K562 (cell line): ENCODE measurements around the gene CSE1L. TPM values are rescaled to one million over a fixed set of nuclear protein-coding genes. Genes with fewer than 3 reads are reported as not detected.

ENCODE experiments used
- ATAC-seq: fragments of 200-7000 bp; cut with Tn5 transposase; 3 replicates; pipeline ENCODE4 v1.9.1; 2020; ENCODE audit warnings: moderate library complexity
- BruUV-seq: library from RNA; stranded (reverse); fragments of 400-500 nt; replicated peaks from 2 replicates; lab custom pipeline; 2021; lab: Mats Ljungman, UMichigan
- CTCF ChIA-PET: fragments of 300-600 bp; formaldehyde crosslinking; extraction: SDS; loops from one replicate; lab custom pipeline; 2021; ENCODE audit warnings: low intra/inter-chr PET ratio; lab: Yijun Ruan, JAX
- POLR2A ChIA-PET: fragments of 300-600, 350-650 bp; sonication (Branson Sonifier 250); formaldehyde crosslinking; extraction: SDS; loops from one replicate; lab custom pipeline; 2021; ENCODE audit warnings: antibody characterized with exemption, inconsistent platforms; lab: Yijun Ruan, JAX
- DNase-seq, 4 experiments: peaks; one replicate each; pipeline versions ENCODE4 v3.0.0 to v3.0.0-alpha.2; 2011 to 2018; ENCODE audit warnings: low spot score in 3 of 4, mixed read lengths in 3 of 4; ENCODE audit errors: extremely low read depth in 1 of 4
- FAIRE-seq: peaks from 2 replicates; lab custom pipeline; 2011; peaks lifted over from hg19 to GRCh38; lab: Jason Lieb, UNC
- H2AFZ ChIP-seq: 2 replicates; pipeline ENCODE4 v1.6.0; 2011; ENCODE audit warnings: low read depth, low read length, control low read depth, inconsistent platforms
- H3K27ac ChIP-seq: fragments of 200-600 bp; 3 replicates; pipeline ENCODE4 v1.8.0; 2011; ENCODE audit warnings: low read depth, mild to moderate bottlenecking, control low read depth, inconsistent platforms, low read length, moderate library complexity, mixed read lengths; ENCODE audit errors: extremely low read depth
- H3K27me3 ChIP-seq, 2 experiments: fragments of 300-600 bp in 1 of 2; 2 replicates in 1 of 2; 3 replicates in 1 of 2; pipeline versions ENCODE4 v1.6.0 to v1.8.0; 2011; ENCODE audit warnings: inconsistent platforms in 2 of 2, low read length in 2 of 2, mild to moderate bottlenecking in 1 of 2, mixed read lengths in 1 of 2, moderate library complexity in 1 of 2; ENCODE audit not compliant: control insufficient read depth in 2 of 2, insufficient read depth in 2 of 2
- H3K36me3 ChIP-seq: fragments of 300-600 bp; 3 replicates; pipeline ENCODE4 v1.8.0; 2011; ENCODE audit warnings: mild to moderate bottlenecking, low read length, inconsistent platforms; ENCODE audit not compliant: control insufficient read depth, insufficient read depth
- H3K4me1 ChIP-seq, 2 experiments: fragments of 200-600 bp in 1 of 2; replicated peaks in 1 of 2; 2 replicates in 1 of 2; 3 replicates in 1 of 2; pipeline versions ENCODE4 v1.5.1 to v1.8.0; 2011; ENCODE audit warnings: inconsistent platforms in 2 of 2, low read length in 2 of 2, mild to moderate bottlenecking in 1 of 2, mixed read lengths in 1 of 2, moderate library complexity in 1 of 2; ENCODE audit not compliant: control insufficient read depth in 2 of 2, insufficient read depth in 2 of 2
- H3K4me2 ChIP-seq: 2 replicates; pipeline ENCODE4 v1.6.1; 2011; ENCODE audit warnings: low read length, control low read depth, inconsistent platforms, mixed read lengths; ENCODE audit not compliant: insufficient read depth
- H3K4me3 ChIP-seq: fragments of 200-600 bp; sonication (generic), shearing (Covaris generic); 2 replicates; pipeline ENCODE4 v1.5.1; 2016; ENCODE audit warnings: control low read depth, inconsistent platforms
- H3K79me2 ChIP-seq: fragments of 200-600 bp; 3 replicates; pipeline ENCODE4 v1.8.0; 2011; ENCODE audit warnings: low read length, inconsistent platforms; ENCODE audit not compliant: control insufficient read depth, insufficient read depth
- H3K9ac ChIP-seq, 2 experiments: 2 replicates each; pipeline versions ENCODE4 v1.6.0 to v1.6.1; 2011; ENCODE audit warnings: low read depth in 2 of 2, low read length in 2 of 2, control low read depth in 1 of 2, inconsistent platforms in 1 of 2, mild to moderate bottlenecking in 1 of 2, mixed read lengths in 1 of 2; ENCODE audit not compliant: insufficient read depth in 1 of 2
- H3K9me1 ChIP-seq: one replicate; pipeline ENCODE4 v1.6.0; 2011; ENCODE audit warnings: inconsistent platforms, mild to moderate bottlenecking, low read length, moderate library complexity; ENCODE audit not compliant: control insufficient read depth, insufficient read depth
- H3K9me3 ChIP-seq: replicated peaks from 2 replicates; pipeline ENCODE4 v1.5.1; 2011; ENCODE audit warnings: low read depth, low read length, inconsistent platforms; ENCODE audit not compliant: control insufficient read depth, insufficient read depth
- H4K20me1 ChIP-seq: replicated peaks from 2 replicates; pipeline ENCODE4 v1.6.1; 2011; ENCODE audit warnings: low read length, inconsistent platforms, mixed read lengths; ENCODE audit not compliant: control insufficient read depth, insufficient read depth
- BACH1 ChIP-seq: fragments of 200-800 bp; sonication (Bioruptor generic); IDR thresholded peaks from 2 replicates; pipeline ENCODE4 v1.6.1; 2016; ENCODE audit warnings: missing genetic modification characterization, missing compliant biosample characterization
- EGR1 ChIP-seq: fragments of 450-650 bp; conservative IDR thresholded peaks from 2 replicates; pipeline ENCODE4 v1.6.1; 2017; ENCODE audit warnings: mild to moderate bottlenecking
- HDAC2 ChIP-seq: fragments of 450-650 bp; IDR thresholded peaks from 2 replicates; pipeline ENCODE4 v1.6.1; 2016; ENCODE audit warnings: mild to moderate bottlenecking
- ILF3 ChIP-seq: fragments of 450-650 bp; IDR thresholded peaks from 2 replicates; pipeline ENCODE4 v1.6.1; 2018; ENCODE audit warnings: antibody characterized with exemption, mild to moderate bottlenecking, moderate library complexity, borderline replicate concordance
- KLF10 ChIP-seq: fragments of 250-450 bp; sonication (Bioruptor Pico); IDR thresholded peaks from 2 replicates; pipeline ENCODE4 v1.6.1; 2021; ENCODE audit warnings: matching md5 sums
- KLF16 ChIP-seq: IDR thresholded peaks from 2 replicates; pipeline ENCODE4 v1.6.1; 2016; ENCODE audit warnings: antibody characterized with exemption
- LEF1 ChIP-seq: fragments of 450-650 bp; IDR thresholded peaks from 2 replicates; pipeline ENCODE4 v1.6.1; 2016; ENCODE audit warnings: mild to moderate bottlenecking
- MAZ ChIP-seq, 2 experiments: fragments of 450-650 bp in 1 of 2; sonication (generic) in 1 of 2; formaldehyde crosslinking; IDR thresholded peaks in 1 of 2; conservative IDR thresholded peaks in 1 of 2; 2 replicates each; pipeline versions ENCODE4 v1.4.0 to v1.5.0; 2020; ENCODE audit warnings: mild to moderate bottlenecking in 1 of 2, missing genetic modification reagents in 1 of 2
- MTA2 ChIP-seq: fragments of 450-650 bp; IDR thresholded peaks from 2 replicates; pipeline ENCODE4 v1.6.1; 2016; ENCODE audit warnings: low read depth
- PPARD ChIP-seq: fragments of 250-450 bp; sonication (Bioruptor Pico); IDR thresholded peaks from 2 replicates; pipeline ENCODE4 v1.8.0; 2022; ENCODE audit warnings: inconsistent platforms, mild to moderate bottlenecking, moderate library complexity
- TRIM24 ChIP-seq, 2 experiments: fragments of 450-650 bp; IDR thresholded peaks; 2 replicates each; pipeline ENCODE4 v1.6.1; 2016
- XRCC4 ChIP-seq: IDR thresholded peaks from one replicate; pipeline ENCODE4 v1.6.1; 2011; ENCODE audit not compliant: insufficient read depth, insufficient read length; ENCODE audit errors: extremely low read depth
- WGBS: fragments of 100-300 bp; shearing (Covaris generic); methylation state at CpG from one replicate; pipeline ENCODE4 v1.1.6; 2016; ENCODE audit warnings: low coverage, mixed read lengths; ENCODE audit not compliant: insufficient coverage; ENCODE audit errors: missing lambda C conversion rate; 5-methylcytosine and 5-hydroxymethylcytosine counted together
- in situ Hi-C: fragments of 300-500 bp; cut with MboI; formaldehyde crosslinking; loops from 4 replicates; pipeline ENCODE4 v1.15.0; 2018; ENCODE audit warnings: inconsistent platforms, mixed read lengths
- intact Hi-C: fragments of 100-400 bp; cut with micrococcal nuclease; formaldehyde crosslinking; loops from 2 replicates; pipeline ENCODE4 v1.14.2; 2022
- polyA plus RNA-seq, 8 experiments: library from polyadenylated mRNA; depleted of rRNA in 4 of 8; stranded (reverse) in 5 of 8; unstranded in 3 of 8; fragments of >200 nt; fragmentation: Nextera tagmentation in 2 of 8; fragmentation: Illumina TruSeq in 1 of 8; extraction: Ambion mirVana in 2 of 8; extraction: Trizol in 1 of 8; gene quantifications; 2 replicates each; pipeline versions ENCODE4 v1.2.1 to v1.2.3, GENCODE V29; 2011 to 2014; ENCODE audit warnings: inconsistent platforms in 1 of 8, missing spikeins in 1 of 8
- total RNA-seq, 7 experiments: library from RNA; depleted of rRNA in 6 of 7; stranded (reverse); fragments of >200 nt in 6 of 7; fragmentation: Illumina TruSeq in 2 of 7; extraction: Trizol in 2 of 7; gene quantifications; 2 replicates each; pipeline versions ENCODE4 v1.2.1 to v1.2.3, GENCODE V29; 2011 to 2021; ENCODE audit warnings: low replicate concordance in 1 of 7
- TF ChIP-seq, protein P1 (sequence below): fragments of 450-650 bp; IDR thresholded peaks from one replicate; pipeline ENCODE4 v1.6.1; 2018; ENCODE audit warnings: mild to moderate bottlenecking, moderate library complexity; ENCODE audit not compliant: partially characterized antibody
- TF ChIP-seq, protein P2 (sequence below): fragments of 250-450 bp; sonication (Bioruptor Pico); IDR thresholded peaks from 2 replicates; pipeline ENCODE4 v1.4.0; 2020; ENCODE audit warnings: mild to moderate bottlenecking, moderate library complexity
- TF ChIP-seq, protein P3 (sequence below): fragments of 250-450 bp; sonication (Bioruptor Pico); IDR thresholded peaks from 2 replicates; pipeline ENCODE4 v1.5.0; 2020; ENCODE audit warnings: mild to moderate bottlenecking
- TF ChIP-seq, protein P4 (sequence below): fragments of 450-650 bp; IDR thresholded peaks from 2 replicates; pipeline ENCODE4 v1.6.1; 2018; ENCODE audit not compliant: partially characterized antibody

Gene CSE1L
- total and polyA plus RNA-seq, 9 of the 15 experiments (the other 6 are each of a cell fraction or from before 2014, with no cell fraction given) = 138 to 280 (median 209) TPM

DNA sequence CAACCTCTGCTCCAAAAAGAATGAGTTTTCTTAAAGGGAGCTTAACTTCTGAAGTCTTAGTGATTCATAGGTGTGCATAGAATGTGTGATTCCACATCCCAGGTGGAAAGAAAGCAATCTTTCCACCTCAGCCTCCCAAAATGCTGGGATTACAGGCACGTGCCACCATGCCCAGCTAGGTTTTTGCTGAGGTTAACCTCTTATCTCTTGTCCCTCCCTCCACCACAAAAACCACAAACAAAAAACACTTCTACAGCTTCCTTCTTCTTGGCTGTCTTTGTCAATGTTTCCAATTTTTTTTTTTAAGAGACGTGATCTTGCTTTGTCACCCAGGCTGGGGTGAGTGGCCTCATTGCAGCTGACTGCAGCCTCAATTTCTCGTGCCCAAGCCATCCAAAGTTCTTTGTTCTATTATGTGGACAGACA lies 8.1 kb upstream of the CSE1L start:
- Histone ChIP-seq H3K27me3 (no peaks in the 10 kb centered on the region), H3K4me2 (no peak overlapping the region), H3K4me1 (peaks cover 6 to 15% of the 10 kb centered on the region in 2 experiments; a peak in 4 of 5 replicates), H3K9ac (no peak overlapping the region), H2AFZ (no peak overlapping the region), H3K27ac (no peak overlapping the region), H4K20me1 (peaks cover 10% of the 10 kb centered on the region; the same call in 1 of the 2 replicates), H3K79me2 (no peaks in the 10 kb centered on the region), H3K9me3 (no peaks in the 10 kb centered on the region), H3K4me3 (no peak overlapping the region), H3K9me1 (peaks cover 2% of the 10 kb centered on the region), H3K36me3 (peaks cover 21% of the 10 kb centered on the region)
- intact Hi-C loops (no loop called here), in situ Hi-C loops (no loop called here)
- DNase-seq (peak in 2 of 4 experiments; percentile 48 to 67), ATAC-seq (peak; percentile 82), FAIRE-seq (peak; percentile 90)
- CTCF ChIA-PET = no interaction called here
- BruUV-seq = no TSS peak
- WGBS = 0% methylated on average over 3 of the region's 3 CpGs
- POLR2A ChIA-PET = interaction anchor here (0.6 to 4.6 kb wide), 5 partner anchors 8 to 55 kb away, joined by 3 to 42 read pairs (median 3); partner anchors contain the start of gene CSE1L
- TF ChIP-seq MAZ (CRISPR knock-in tag; conservative IDR thresholded peaks at IDR 0.05 in 1 of 2, IDR thresholded peaks at IDR 0.05 in 1 of 2) (0 out of 4 replicates have a peak, but pooled peaks of 1 of the 2 experiments have one; percentile 19), LEF1 (peak; percentile 70; the same call in 1 of the 2 replicates), HDAC2 (peak; percentile 99), MTA2 (peak; percentile 67), ILF3 (no peak), PPARD (CRISPR knock-in tag) (no peak), TRIM24 (IDR thresholded peaks at IDR 0.05) (peak in 1 of 2 experiments; percentile 39; a peak in 1 of 4 replicates), BACH1 (peak; percentile 58; the same call in 1 of the 2 replicates), KLF10 (CRISPR knock-in tag) (no peak), EGR1 (no peak), KLF16 (peak; percentile 40; the same call in 1 of the 2 replicates), XRCC4 (no peak)
- TF ChIP-seq, protein P1, sequence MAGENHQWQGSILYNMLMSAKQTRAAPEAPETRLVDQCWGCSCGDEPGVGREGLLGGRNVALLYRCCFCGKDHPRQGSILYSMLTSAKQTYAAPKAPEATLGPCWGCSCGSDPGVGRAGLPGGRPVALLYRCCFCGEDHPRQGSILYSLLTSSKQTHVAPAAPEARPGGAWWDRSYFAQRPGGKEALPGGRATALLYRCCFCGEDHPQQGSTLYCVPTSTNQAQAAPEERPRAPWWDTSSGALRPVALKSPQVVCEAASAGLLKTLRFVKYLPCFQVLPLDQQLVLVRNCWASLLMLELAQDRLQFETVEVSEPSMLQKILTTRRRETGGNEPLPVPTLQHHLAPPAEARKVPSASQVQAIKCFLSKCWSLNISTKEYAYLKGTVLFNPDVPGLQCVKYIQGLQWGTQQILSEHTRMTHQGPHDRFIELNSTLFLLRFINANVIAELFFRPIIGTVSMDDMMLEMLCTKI = no peak
- TF ChIP-seq, protein P2, sequence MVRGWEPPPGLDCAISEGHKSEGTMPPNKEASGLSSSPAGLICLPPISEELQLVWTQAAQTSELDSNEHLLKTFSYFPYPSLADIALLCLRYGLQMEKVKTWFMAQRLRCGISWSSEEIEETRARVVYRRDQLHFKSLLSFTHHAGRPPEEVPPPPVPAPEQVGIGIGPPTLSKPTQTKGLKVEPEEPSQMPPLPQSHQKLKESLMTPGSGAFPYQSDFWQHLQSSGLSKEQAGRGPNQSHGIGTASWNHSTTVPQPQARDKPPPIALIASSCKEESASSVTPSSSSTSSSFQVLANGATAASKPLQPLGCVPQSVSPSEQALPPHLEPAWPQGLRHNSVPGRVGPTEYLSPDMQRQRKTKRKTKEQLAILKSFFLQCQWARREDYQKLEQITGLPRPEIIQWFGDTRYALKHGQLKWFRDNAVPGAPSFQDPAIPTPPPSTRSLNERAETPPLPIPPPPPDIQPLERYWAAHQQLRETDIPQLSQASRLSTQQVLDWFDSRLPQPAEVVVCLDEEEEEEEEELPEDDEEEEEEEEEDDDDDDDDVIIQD (CRISPR knock-in tag) = no peak
- TF ChIP-seq, protein P3, sequence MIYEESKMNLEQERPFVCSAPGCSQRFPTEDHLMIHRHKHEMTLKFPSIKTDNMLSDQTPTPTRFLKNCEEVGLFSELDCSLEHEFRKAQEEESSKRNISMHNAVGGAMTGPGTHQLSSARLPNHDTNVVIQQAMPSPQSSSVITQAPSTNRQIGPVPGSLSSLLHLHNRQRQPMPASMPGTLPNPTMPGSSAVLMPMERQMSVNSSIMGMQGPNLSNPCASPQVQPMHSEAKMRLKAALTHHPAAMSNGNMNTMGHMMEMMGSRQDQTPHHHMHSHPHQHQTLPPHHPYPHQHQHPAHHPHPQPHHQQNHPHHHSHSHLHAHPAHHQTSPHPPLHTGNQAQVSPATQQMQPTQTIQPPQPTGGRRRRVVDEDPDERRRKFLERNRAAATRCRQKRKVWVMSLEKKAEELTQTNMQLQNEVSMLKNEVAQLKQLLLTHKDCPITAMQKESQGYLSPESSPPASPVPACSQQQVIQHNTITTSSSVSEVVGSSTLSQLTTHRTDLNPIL (CRISPR knock-in tag) = no peak
- TF ChIP-seq, protein P4, sequence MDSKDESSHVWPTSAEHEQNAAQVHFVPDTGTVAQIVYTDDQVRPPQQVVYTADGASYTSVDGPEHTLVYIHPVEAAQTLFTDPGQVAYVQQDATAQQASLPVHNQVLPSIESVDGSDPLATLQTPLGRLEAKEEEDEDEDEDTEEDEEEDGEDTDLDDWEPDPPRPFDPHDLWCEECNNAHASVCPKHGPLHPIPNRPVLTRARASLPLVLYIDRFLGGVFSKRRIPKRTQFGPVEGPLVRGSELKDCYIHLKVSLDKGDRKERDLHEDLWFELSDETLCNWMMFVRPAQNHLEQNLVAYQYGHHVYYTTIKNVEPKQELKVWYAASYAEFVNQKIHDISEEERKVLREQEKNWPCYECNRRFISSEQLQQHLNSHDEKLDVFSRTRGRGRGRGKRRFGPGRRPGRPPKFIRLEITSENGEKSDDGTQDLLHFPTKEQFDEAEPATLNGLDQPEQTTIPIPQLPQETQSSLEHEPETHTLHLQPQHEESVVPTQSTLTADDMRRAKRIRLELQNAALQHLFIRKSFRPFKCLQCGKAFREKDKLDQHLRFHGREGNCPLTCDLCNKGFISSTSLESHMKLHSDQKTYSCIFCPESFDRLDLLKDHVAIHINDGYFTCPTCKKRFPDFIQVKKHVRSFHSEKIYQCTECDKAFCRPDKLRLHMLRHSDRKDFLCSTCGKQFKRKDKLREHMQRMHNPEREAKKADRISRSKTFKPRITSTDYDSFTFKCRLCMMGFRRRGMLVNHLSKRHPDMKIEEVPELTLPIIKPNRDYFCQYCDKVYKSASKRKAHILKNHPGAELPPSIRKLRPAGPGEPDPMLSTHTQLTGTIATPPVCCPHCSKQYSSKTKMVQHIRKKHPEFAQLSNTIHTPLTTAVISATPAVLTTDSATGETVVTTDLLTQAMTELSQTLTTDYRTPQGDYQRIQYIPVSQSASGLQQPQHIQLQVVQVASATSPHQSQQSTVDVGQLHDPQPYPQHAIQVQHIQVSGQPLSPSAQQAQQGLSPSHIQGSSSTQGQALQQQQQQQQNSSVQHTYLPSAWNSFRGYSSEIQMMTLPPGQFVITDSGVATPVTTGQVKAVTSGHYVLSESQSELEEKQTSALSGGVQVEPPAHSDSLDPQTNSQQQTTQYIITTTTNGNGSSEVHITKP = no peak
